ENCODE measurements around the gene MAP3K7.

Gene MAP3K7

DNA sequence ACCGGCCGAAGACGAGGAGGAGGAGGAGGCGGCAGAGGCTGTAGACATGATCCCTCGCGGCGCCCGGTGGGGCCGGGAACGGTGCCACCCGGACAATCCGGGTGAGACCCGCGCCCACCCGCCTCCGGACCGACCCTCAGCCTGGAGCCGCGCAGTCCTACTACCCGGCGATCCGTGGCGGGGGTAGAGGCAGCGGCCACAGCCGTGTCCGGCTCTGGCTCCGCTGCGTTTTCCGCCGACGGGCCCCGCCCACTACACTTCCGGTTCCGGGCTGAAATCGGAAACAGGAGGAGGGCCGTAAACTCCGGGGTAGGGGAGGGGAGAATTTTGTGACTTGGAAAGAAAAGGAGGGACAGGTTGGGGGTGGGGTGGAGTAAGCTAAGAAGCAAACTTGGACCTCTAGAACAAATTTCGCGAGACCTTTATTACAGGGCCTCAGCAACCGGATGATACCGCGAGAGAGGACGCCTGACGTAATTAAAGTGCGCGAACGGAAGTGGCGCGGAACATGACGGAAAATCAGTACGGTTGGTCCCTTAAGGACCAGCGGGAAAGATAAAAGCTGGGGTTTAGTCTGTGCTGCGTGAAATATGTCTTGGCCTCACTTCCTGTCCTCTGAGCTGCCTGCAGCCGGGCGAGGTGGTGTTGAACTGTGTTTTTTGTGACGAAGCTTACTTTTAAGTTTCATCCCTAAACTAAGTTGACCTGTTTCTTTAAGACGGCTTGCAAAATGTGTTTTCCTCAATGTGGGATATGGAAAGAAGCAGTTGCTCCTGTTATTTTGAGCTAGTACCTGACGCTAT lies at the start of gene MAP3K7:
Gene MAP3K7, minus strand, starts transcription at position 237 of the 803 bp plus-strand sequence. Its CDS starts 189 bp downstream, at position 48.
- peak; percentile 60 for DNase-seq

DNA sequence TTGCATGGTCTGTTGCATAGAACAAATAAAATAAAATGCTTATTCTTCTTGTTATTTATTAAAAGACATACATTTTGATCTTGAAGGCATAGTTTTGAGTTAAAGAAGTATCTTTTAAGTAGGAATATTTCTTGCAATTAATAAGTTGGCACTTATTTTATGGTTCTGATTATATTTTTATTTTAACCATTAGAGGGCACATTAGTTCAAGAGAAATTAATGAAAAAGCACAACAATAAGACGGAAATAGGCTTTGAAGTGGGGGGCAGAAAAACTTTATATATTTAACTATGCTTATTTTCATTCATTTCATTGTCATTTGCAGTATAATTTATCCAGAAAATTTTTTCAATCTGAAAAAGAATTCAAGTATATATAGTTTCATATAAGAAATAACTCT lies 44.2 kb upstream of the MAP3K7 start:
- DNase-seq, result no peak

DNA sequence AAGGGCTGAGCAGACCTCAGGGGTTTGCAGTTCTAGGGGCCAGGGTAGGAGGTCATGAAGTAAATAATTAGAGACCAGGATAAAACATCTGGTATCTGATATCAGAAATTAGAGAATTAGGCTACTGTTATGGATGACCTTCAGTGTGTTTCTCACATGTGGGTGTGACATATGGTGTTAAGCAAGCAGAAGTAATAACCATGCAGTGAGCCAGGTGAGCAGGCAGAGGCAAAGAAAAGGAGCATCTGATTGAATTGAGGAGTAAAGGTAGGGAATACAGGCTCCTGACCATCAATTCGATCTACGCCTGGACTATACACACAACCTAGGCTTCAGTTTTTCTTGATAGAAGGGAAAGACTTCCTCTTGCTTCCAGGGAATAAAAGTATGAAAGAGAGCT lies 34.7 kb upstream of the MAP3K7 start:
- DNase-seq, result no peak

DNA sequence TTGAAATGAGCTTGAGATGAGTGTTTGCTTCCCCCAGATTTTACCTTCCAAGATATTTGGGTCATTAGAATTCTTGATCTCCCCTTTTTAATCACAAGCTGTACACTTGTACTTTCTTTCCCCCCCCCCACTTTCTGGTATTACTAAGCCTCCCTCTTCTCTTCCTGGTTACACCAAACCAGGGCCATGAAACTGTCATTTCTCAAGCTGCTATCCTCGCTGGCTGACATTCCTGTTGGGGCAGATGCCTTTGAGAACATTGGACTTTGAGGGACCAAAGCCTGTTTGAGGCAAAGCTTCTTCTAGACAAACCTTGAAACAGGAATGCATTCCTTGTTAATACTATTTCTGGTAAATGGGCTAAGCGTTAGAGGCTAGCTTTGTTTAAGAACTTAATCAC lies 32.3 kb upstream of the MAP3K7 start:
- no peak for DNase-seq

DNA sequence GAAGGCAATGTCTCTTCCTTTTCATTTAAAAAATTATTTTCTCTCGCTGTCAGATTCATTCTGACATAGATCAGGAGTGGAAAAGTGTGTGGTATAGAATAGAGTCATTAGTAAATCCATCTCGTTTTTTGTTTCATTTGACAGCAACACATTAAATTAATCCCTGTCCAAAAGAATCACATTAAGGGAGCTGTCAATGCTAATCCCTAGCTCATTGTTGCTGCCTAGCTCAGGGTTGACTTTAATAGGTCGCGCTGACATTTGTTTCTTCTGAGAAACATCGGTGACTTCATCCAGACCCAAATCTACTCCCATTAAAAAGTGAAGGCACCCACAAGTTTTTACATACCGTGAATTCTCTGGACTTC lies 25.4 kb upstream of the MAP3K7 start:
- no peak for DNase-seq

DNA sequence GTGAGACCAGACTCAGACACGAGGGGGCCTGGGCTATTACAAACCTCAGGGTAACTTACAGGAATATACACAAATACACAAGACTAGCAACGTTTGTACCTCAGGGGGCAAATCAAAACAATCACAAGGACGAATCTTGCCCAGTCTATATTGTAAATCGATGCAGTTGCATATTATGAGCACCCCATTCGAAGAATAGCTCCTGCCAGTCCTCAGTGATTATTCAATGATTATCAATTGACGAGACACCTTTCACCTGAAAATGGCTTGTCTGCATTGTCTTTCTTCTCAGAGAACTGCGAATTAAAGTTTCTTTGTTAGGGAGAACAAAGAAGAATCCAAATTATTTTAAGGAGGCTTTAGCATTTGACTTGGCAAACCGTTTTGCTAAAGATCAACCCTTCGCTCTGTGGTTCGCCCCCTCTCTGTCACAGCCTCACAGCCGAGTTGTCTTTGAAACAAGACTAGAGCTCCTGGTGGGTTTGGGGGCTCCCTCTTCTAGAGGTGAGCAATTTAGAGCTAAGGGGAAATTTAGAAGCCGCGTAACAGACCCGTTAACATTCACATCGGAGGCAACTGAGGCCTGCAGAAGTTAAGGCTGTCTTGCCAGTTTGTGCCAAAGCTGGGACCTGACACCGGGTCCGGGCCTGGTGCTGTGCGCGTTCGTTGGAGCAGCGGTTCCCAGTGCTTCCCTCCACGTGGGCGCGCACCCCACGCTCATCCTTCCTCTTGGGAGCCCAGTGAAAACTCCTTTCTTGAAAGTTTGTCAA lies 24.9 kb upstream of the MAP3K7 start:
- no peak for DNase-seq

DNA sequence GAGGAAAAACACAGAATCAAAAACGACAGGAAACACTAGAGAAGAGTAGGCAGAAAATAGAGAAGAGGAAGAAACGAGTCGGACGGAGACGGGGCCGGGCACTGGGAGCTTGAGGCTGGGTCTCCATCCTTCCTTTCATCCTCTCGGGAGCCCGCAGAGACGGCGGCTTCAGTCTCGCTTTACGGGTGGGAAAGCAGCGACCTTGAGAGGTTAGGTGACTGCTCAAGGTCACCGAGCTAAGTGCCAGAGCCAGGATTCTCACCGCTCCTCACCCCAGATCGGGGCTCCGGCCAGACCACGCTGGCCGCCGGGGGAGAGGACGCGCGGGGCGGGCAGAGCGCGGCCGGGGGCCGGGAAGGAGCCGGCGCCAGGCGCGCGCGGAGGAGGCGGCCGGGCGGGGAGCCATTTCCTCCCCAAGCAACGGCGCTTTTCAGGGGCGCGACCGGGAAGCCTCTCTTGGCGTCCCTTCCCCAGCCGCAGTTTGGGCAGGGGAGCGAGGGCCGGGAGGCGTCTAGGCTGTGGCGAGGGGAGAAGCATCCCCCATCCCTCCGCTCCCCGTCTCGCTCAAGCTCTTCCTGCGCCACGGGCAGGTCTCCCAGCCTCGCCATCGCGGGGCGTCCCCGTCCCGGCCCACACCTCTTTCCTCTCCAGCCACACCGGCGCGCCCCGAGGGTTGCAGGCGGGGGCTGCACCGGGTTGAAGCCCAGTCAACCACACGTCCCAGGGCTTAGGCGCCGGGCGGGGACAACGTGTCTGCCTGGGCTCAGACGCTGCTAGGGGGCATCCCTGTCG lies 24.1 kb upstream of the MAP3K7 start:
- no peak for DNase-seq

DNA sequence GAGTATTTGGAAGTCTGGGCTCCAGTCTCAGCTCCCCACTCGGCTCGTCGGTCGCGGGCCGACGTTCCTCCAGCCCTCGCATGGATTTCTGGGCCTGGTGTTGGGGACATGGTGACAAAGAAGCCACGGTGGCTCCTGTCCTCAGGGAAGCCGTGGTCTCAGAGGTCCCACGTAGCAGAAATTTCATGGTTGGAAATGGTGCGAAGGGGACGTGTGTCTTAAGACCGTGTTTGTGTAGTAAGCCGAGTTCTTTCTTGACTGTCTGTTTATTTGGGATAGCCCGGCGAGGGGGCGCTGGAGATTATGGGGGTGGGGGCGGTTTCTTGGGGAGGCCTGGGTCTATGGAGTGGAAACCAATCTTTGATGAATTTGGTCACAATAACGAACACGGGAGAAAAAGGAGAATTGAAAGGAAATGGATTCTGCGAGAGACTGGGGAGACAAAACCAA lies 23.5 kb upstream of the MAP3K7 start:
- DNase-seq, result no peak

DNA sequence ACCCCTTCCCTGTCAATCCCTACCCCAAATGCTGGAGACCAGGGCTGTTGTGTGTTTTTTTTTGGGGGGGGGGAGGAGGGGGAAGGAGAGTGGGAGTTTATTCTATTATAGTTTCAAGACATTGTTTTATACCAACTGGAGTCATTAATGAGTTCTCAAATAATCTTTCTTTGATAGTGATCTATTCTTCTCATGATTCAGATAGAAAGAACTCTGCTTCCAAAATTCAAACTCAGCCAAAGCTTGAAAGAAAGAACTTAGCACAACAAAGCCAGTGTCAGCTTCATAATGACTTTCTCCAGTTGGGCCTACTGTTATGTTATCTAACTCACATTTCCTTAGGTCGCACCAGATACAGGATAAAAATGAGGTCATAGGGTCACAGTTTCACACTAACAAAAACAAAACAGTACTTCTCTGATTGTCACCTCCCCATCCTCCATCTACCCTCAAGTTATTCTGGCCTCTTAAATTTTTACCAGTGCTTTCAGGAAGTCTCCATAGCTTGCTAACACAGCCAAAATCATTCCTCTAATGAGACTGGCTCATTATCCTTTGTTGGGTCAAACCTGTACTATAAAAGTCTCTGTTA lies 19.0 kb upstream of the MAP3K7 start:
- DNase-seq, result no peak

DNA sequence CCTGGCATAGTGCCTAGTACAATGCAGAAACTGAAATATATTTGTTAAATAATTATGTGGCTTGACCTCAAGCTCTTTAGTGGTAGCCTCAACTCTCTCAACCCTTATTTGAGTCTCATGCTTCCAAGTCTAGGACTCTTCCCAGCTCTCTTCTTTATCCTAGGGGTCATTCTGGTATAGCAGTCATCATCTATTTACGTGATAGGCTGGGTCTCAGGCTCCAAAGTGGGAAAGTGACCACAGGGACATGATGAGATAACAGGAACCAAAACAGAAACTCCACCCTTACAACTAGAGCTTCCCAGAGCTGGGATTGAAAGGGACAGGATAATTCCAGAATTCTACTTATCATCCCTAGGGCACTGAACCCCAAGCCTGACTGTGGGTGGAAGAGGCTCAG lies 17.7 kb upstream of the MAP3K7 start:
- DNase-seq, result no peak

DNA sequence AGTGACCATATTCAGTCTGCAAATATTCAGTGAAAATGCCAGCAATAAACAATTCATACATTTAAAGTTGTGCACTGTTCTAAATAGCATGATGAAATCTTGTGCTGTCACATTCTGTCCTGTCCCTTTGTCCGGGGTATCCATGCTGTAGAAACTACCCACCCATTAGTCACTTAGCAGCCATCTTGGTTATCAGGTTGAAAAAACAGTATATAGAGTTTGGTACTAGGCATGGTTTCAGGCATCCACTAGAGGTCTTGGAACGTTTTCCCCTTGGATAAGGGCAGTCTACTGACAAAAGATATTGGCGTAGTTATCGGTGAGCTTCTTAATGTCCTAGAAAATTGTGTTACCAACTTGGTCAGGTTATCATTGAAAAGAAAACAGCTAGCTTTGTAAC lies 12.3 kb upstream of the MAP3K7 start:
- no peak for DNase-seq

DNA sequence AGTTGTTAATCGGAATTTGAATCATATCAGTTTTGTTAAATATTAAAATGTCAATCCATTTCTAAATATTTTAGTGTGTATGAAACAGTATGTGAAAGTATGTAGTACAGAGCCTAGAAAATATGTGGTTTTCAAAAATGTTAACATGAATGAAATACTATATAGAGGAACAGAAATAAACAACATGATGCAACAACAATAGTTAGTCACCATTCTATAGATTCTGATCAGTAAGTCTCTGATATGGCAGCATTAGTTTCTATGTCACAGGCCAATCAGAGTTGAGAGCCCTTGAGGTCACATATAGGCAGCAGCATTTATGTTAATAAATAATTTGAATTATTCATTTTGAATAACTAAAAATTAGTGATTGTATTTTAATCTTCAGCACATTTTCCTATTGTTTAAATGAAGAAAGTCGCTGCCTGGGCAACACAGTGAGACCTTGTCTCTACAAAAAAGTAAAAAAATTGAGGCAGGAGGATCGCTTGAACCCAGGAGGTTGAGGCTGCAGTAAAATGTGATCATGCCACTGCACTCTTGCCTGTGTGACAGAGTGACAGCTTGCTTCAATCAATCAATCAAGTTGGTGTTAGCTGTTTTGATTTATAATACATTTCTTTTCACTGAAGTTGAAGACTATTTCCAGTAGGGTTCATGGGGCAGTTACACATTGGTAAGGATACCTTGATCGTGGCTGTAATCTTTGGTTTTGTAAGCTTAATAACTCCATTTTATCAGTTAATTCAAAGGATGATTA lies 11.5 kb upstream of the MAP3K7 start:
- DNase-seq, result no peak

DNA sequence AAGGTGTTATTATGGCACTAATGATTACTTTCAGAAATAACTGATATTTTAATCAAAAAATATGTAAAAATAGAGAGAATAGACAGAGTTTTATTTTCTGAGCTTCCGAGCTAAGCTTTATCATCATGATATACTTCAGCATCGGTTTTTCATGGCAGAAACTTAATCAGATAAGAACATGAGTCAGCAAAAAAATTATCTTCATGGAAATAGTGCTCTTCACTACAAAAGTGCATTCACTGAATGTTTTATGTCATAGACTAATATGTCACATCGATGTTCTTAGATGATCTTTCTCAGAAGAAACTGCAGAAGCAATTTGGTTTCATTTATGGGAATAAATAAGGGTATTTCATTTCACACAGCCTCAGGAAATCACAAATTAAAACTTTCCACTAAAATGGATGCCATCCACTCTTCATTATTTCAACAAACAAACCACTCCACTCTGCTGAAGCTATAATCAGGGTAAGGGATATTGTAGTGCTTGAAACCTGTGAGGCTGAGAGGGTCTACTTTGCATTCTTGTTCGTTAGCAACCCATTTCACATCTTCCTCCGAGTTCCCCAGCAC lies 10.2 kb upstream of the MAP3K7 start:
- DNase-seq, result no peak

DNA sequence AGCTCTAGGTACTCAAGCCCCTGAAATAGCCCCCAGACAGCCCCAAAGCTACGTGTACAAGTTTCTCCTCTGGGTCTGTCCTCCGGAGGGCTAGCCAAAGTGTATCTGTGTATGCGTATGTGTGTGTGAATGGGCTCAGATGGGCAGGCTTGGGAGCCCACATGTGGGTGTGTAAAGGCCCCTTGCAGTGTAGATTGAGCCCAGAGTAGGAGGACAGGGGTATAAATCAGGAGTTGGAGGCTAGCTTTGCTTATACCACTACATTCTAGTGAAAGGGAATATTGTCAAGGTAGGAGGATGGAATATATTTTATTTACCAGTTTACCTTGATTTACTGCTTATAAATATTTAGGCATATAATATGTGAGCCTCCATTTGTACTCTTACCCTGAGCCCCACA lies 9.0 kb upstream of the MAP3K7 start:
- DNase-seq, result no peak

DNA sequence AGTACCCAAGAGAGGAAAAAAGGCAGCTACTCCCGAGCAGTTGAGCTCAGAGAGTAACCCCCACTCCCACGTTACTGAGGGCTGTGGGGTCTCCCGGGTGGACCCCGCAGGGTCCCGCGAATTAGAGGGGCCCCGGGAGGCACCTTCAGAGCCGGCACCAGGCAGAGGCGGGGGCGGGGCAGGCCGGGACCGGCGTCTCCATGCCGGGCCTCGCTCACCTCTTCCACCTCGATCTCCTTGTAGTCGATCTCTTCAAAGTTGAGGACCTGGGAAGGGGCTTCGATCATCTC lies 381 bp downstream of the MAP3K7 start:
- no peak for DNase-seq

DNA sequence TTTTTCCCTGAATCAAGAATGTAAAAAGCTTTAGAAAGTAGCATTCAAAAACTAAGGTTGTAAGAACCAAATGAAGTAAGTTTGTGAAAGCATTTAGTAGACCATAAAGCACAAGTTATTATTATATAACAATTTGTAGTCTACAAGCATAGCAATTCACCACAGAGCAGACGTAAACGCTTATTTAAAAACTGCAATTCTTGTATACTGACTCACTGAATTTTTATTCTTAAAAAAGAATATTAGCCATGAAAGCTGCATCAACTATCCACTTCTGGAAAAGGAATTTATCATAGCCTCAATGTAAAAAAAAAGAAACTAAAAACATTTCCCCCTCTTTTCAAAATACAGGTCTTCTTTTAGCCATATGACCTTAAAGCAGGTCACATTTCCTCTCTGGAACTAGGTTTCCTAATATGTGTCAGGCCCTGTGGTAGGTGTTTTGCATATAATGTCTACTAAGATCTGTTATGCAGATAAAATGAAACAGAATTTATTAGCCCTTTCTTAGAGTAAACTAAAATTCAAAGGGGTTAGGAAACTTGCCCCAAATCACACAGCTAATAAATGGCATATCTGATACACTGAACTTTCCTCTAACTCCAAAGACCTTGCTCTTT lies 2.1 kb downstream of the MAP3K7 start:
- no peak for DNase-seq

DNA sequence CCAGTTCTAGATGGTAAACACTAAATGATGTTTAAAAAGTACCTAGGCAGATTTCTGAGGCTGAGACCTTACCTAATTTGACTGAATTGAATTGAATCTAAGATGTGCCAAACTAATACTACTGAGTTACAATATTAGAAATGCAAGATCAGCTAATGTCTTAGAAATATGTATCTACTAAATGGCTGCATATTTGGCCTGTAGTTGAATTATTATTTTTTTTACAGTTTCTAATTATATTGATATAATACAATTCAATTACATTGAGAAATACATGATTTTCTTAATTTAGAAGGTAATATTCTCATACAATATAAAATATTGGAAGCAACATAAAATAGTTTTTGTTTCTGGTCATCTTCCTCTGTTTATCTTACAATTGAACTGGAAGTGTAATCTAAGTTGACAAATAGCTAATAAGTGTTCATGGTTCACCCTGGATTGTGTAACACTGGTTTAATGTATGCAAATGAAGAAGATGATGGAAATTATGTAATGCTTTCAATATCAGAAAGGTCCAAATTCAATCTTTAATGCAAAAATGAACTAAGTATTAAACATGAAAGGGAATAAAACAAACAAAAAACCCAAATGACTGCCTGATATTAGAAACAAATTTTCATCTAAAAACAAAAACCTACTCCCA lies 2.9 kb downstream of the MAP3K7 start:
- DNase-seq, result no peak

DNA sequence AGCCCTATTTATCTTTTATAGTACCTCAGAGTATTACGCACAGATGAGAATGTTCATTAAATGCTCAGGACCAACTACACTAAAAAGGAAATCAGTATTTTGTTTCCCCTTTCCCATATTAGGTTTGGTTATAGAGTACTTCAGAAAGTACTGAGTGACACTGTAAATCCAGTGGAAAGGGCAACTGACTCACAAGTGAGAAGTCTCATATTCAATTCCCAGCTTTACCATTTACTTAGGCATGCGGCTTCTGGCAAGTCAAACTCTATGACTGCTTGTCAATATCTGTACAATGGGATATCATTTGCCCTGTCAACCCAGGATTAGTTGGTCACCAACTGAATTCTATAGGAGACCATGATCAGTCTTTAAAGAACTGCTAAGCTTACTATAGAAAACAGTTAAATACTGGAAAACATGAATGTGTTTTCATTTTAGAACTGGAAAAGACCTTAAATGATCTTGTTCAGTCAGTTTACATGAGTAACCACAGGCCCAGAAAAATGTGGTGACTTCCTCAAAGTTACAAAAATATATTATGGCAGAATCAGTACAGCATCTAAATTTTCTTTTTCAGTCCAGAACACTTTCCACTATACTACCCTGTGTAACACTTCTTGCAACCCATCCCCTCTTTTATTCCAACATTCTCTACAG lies 3.6 kb downstream of the MAP3K7 start:
- no peak for DNase-seq

DNA sequence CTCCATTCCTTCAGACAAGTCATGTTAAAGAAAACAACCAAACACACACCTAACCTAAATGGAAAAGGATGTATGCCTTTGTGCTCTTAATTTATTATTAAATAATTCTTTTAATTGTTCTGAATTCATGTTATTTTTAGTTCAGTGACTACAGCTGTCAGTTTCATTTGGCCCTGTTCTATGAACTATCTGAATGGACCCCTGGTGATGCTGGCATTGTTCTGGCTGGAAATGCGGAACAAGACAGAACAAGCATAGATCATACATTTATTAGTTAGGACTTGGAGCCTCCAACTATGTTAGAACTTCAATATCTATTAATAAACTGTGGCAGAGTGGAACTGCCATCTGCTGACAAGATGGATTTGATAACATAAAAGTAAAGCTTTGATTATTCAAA lies 5.7 kb downstream of the MAP3K7 start:
- DNase-seq, result no peak

DNA sequence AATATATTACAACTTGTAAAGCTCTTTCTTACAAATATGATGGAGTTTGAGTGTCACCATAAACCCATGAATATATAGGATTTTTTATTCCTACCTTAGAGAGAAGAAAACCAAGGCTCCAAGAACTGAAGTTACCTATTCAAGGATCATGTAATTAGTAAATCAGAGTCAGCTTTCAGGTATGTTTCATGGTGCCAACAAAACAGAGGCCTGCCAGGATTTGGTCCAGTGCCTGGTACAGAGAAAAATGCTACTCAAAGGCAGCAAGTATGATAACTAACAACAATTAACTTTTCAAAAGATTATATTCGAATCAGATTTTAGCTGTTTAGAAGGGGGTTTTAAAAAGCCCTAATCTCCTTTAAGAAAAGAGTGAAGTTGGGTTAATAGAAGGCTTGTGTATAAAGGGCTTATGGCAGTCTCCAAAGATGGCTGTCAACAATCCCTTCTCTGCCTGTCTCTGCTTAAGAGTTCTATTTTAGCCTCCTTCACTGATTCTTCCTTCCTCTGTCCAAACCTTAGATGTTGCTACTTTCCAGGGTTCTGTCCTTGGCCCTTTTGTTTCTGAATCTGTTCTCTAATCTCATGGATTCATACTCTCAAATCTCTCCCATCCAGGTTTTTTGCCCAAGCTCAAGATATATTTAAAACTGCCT lies 7.8 kb downstream of the MAP3K7 start:
- DNase-seq, result no peak

All from NCI-H1436 treated with DMSO at 0.1 percent for 48 hours (cell line).